H9 (cell line): ENCODE results near the gene BMP7. TPM values are rescaled to one million over a fixed set of nuclear protein-coding genes. Genes with fewer than 3 reads are reported as not detected.

Experiments
- DNase-seq: peaks from one replicate; pipeline ENCODE4 v3.0.0-alpha.2; 2017
- H2AFZ ChIP-seq: one replicate; pipeline ENCODE4 v1.6.1; 2013; ENCODE audit warnings: mild to moderate bottlenecking, low read length, control low read depth, moderate library complexity
- H2AK5ac ChIP-seq: 2 replicates; pipeline ENCODE4 v1.6.1; 2013; ENCODE audit warnings: low read length, control low read depth, mixed read lengths; ENCODE audit not compliant: insufficient read length
- H2BK120ac ChIP-seq: one replicate; pipeline ENCODE4 v1.6.1; 2013; ENCODE audit warnings: low read depth, mild to moderate bottlenecking, low read length, control low read depth, inconsistent platforms; ENCODE audit not compliant: poor library complexity, severe bottlenecking
- H2BK12ac ChIP-seq: 2 replicates; pipeline ENCODE4 v1.6.1; 2013; ENCODE audit warnings: low read length, control low read depth, mixed read lengths, low read depth; ENCODE audit not compliant: insufficient read length
- H2BK15ac ChIP-seq: 2 replicates; pipeline ENCODE4 v1.6.1; 2013; ENCODE audit warnings: low read depth, low read length, control low read depth
- H2BK20ac ChIP-seq: one replicate; pipeline ENCODE4 v1.6.1; 2013; ENCODE audit warnings: low read depth, mild to moderate bottlenecking, low read length, control low read depth, inconsistent platforms; ENCODE audit not compliant: poor library complexity, severe bottlenecking
- H2BK5ac ChIP-seq: 2 replicates; pipeline ENCODE4 v1.6.1; 2013; ENCODE audit warnings: low read length, control low read depth, mixed read lengths; ENCODE audit not compliant: insufficient read length
- H3K14ac ChIP-seq: 2 replicates; pipeline ENCODE4 v1.6.1; 2013; ENCODE audit warnings: low read length, control low read depth; ENCODE audit not compliant: insufficient read depth
- H3K18ac ChIP-seq: 2 replicates; pipeline ENCODE4 v1.6.1; 2013; ENCODE audit warnings: low read depth, mild to moderate bottlenecking, mixed read lengths, low read length, control low read depth; ENCODE audit not compliant: insufficient read length
- H3K23ac ChIP-seq: 2 replicates; pipeline ENCODE4 v1.6.1; 2013; ENCODE audit warnings: low read length, control low read depth, mixed read lengths, low read depth; ENCODE audit not compliant: insufficient read length
- H3K23me2 ChIP-seq: 2 replicates; pipeline ENCODE4 v1.6.1; 2013; ENCODE audit warnings: low read depth, mild to moderate bottlenecking, mixed read lengths, low read length, control low read depth; ENCODE audit not compliant: insufficient read length, poor library complexity, severe bottlenecking
- H3K27ac ChIP-seq: 2 replicates; pipeline ENCODE4 v1.5.1; 2013; ENCODE audit warnings: low read length, control low read depth, mixed read lengths, low read depth; ENCODE audit not compliant: insufficient read length
- H3K27me3 ChIP-seq: 2 replicates; pipeline ENCODE4 v1.6.1; 2013; ENCODE audit warnings: low read length, control low read depth, inconsistent platforms; ENCODE audit not compliant: insufficient read depth
- H3K4ac ChIP-seq: 2 replicates; pipeline ENCODE4 v1.6.1; 2013; ENCODE audit warnings: low read depth, mild to moderate bottlenecking, control low read depth, inconsistent platforms, low read length, moderate library complexity
- H3K4me1 ChIP-seq: 2 replicates; pipeline ENCODE4 v1.6.1; 2013; ENCODE audit warnings: low read length, control low read depth, inconsistent platforms; ENCODE audit not compliant: insufficient read depth
- H3K4me2 ChIP-seq: 2 replicates; pipeline ENCODE4 v1.6.1; 2013; ENCODE audit warnings: low read length, control low read depth, mixed read lengths; ENCODE audit not compliant: insufficient read length, insufficient read depth
- H3K56ac ChIP-seq: 2 replicates; pipeline ENCODE4 v1.6.1; 2013; ENCODE audit warnings: low read depth, mild to moderate bottlenecking, mixed read lengths, low read length, control low read depth; ENCODE audit not compliant: insufficient read length
- H3K79me1 ChIP-seq: 2 replicates; pipeline ENCODE4 v1.6.1; 2013; ENCODE audit warnings: low read depth, mild to moderate bottlenecking, moderate library complexity, low read length, control low read depth, inconsistent platforms; ENCODE audit not compliant: insufficient read depth, poor library complexity, severe bottlenecking
- H3K79me2 ChIP-seq: 2 replicates; pipeline ENCODE4 v1.6.1; 2013; ENCODE audit warnings: low read length, control low read depth, inconsistent platforms; ENCODE audit not compliant: insufficient read depth
- H3K9ac ChIP-seq: 2 replicates; pipeline ENCODE4 v1.6.1; 2013; ENCODE audit warnings: low read length, control low read depth, mixed read lengths; ENCODE audit not compliant: insufficient read length; ENCODE audit errors: extremely low read depth
- H3K9me3 ChIP-seq: one replicate; pipeline ENCODE4 v1.6.1; 2013; ENCODE audit warnings: low read depth, low read length, inconsistent platforms; ENCODE audit not compliant: control insufficient read depth
- H3T11ph ChIP-seq: one replicate; pipeline ENCODE4 v1.6.1; 2013; ENCODE audit warnings: mild to moderate bottlenecking, low read length, control low read depth, inconsistent platforms
- H4K20me1 ChIP-seq: one replicate; pipeline ENCODE4 v1.6.1; 2013; ENCODE audit not compliant: control insufficient read depth, insufficient read length, insufficient read depth
- H4K5ac ChIP-seq: 2 replicates; pipeline ENCODE4 v1.6.1; 2013; ENCODE audit warnings: low read depth, mild to moderate bottlenecking, mixed read lengths, low read length, control low read depth; ENCODE audit not compliant: insufficient read length
- H4K8ac ChIP-seq: replicated peaks from 2 replicates; pipeline ENCODE4 v1.6.1; 2013; ENCODE audit warnings: low read length, control low read depth, mixed read lengths, low read depth; ENCODE audit not compliant: insufficient read length
- H4K91ac ChIP-seq: 2 replicates; pipeline ENCODE4 v1.6.1; 2013; ENCODE audit warnings: low read depth, mild to moderate bottlenecking, moderate library complexity, mixed read lengths, low read length, control low read depth; ENCODE audit not compliant: insufficient read length
- H3K27ac Mint-ChIP-seq, 3 experiments: 2 replicates in 2 of 3; 3 replicates in 1 of 3; pipeline ENCODE4 v1.8.0; 2020 to 2021; ENCODE audit warnings: mixed read lengths in 3 of 3, mild to moderate bottlenecking in 1 of 3, moderate library complexity in 1 of 3
- H3K27me3 Mint-ChIP-seq: 2 replicates; pipeline ENCODE4 v1.8.0; 2021; ENCODE audit warnings: low read depth, mild to moderate bottlenecking, moderate library complexity, mixed read lengths
- H3K36me3 Mint-ChIP-seq, 3 experiments: 2 replicates in 2 of 3; 3 replicates in 1 of 3; pipeline ENCODE4 v1.8.0; 2020 to 2021; ENCODE audit warnings: low read depth in 3 of 3, mixed read lengths in 3 of 3; ENCODE audit not compliant: insufficient read depth in 1 of 3
- H3K4me1 Mint-ChIP-seq, 2 experiments: 2 replicates each; pipeline ENCODE4 v1.8.0; 2020; ENCODE audit warnings: mixed read lengths in 2 of 2
- H3K4me3 Mint-ChIP-seq, 2 experiments: 2 replicates in 1 of 2; 3 replicates in 1 of 2; pipeline ENCODE4 v1.8.0; 2020 to 2021; ENCODE audit warnings: mild to moderate bottlenecking in 2 of 2, mixed read lengths in 2 of 2, moderate library complexity in 1 of 2
- H3K9me3 Mint-ChIP-seq, 2 experiments: 2 replicates in 1 of 2; 3 replicates in 1 of 2; pipeline ENCODE4 v1.8.0; 2020; ENCODE audit warnings: mild to moderate bottlenecking in 2 of 2, mixed read lengths in 2 of 2, moderate library complexity in 1 of 2
- CTCF ChIP-seq: fragments of 200-600 bp; sonication (generic); conservative IDR thresholded peaks from 3 replicates; pipeline ENCODE4 v1.8.0; 2021; ENCODE audit warnings: antibody characterized with exemption, mild to moderate bottlenecking
- WGBS: extraction: QIAGEN DNeasy Blood & Tissue Kit; methylation state at CpG from one replicate; pipeline ENCODE4 v1.1.7; 2013; ENCODE audit warnings: missing lambda C conversion rate, low lambda C conversion rate, mixed read lengths; ENCODE audit not compliant: insufficient read length; ENCODE audit errors: extremely low coverage; 5-methylcytosine and 5-hydroxymethylcytosine counted together
- total RNA-seq: library from RNA; stranded (reverse); gene quantifications from 2 replicates; pipeline ENCODE4 v1.2.1, GENCODE V29; 2021

Gene BMP7
- total RNA-seq, 1 experiment from 2014 or later, result 17.7 TPM

GRCh38 chr20:57145089-57145631 is 121.3 kb downstream of the BMP7 start:
- no peak for DNase-seq
- H3K4me1 Mint-ChIP-seq, result no peaks in the 10 kb centered on the region

More at GRCh38 chr20:57145089-57145631, 121.3 kb downstream of the BMP7 start:
- no peak overlapping the region for H3K23ac ChIP-seq
- H3K27ac ChIP-seq, result no peak overlapping the region
- H3K4me2 ChIP-seq, result no peak overlapping the region
- no peak overlapping the region for H2BK12ac ChIP-seq
- no peaks in the 10 kb centered on the region for H3K27me3 ChIP-seq
- no peak overlapping the region for H3K4ac ChIP-seq
- no CpG with 5 or more reads among the region's 8 CpGs for whole genome bisulfite sequencing
- no peak overlapping the region for H4K8ac ChIP-seq
- H3T11ph ChIP-seq, result no peak overlapping the region
- H3K27ac Mint-ChIP-seq, result no peak overlapping the region
- H3K18ac ChIP-seq, result no peak overlapping the region
- peaks cover 40% of the 10 kb centered on the region for H3K27me3 Mint-ChIP-seq
- no peak overlapping the region for H3K14ac ChIP-seq
- no peaks in the 10 kb centered on the region for H3K4me1 ChIP-seq
- no peak overlapping the region for H3K4me3 Mint-ChIP-seq
- no peak overlapping the region for H2BK120ac ChIP-seq
- no peak overlapping the region for H4K5ac ChIP-seq
- no peak overlapping the region for H2BK20ac ChIP-seq
- H3K23me2 ChIP-seq, result no peaks in the 10 kb centered on the region
- H2BK5ac ChIP-seq, result no peak overlapping the region
- no peaks in the 10 kb centered on the region for H3K9me3 ChIP-seq
- no peak overlapping the region for H3K9ac ChIP-seq
- no peak overlapping the region for H3K56ac ChIP-seq
- H3K79me2 ChIP-seq, result no peaks in the 10 kb centered on the region
- no peak for TF ChIP-seq CTCF
- no peaks in the 10 kb centered on the region for H3K79me1 ChIP-seq
- H2AK5ac ChIP-seq, result no peak overlapping the region
- no peaks in the 10 kb centered on the region for H4K20me1 ChIP-seq
- no peak overlapping the region for H4K91ac ChIP-seq
- no peaks in the 10 kb centered on the region for H3K9me3 Mint-ChIP-seq
- no peaks in the 10 kb centered on the region for H3K36me3 Mint-ChIP-seq
- H2AFZ ChIP-seq, result no peak overlapping the region
- no peak overlapping the region for H2BK15ac ChIP-seq
